GM18498 (cell line): ENCODE results near the gene GNG14.
"Not testable (repeated sequence)": the region's sequence is repeated elsewhere in the genome, so short reads cannot be mapped to it uniquely, and the experiment has no call there.

Source experiments
- ATAC-seq: cut with Tn5 transposase; IDR thresholded peaks from one replicate; pipeline ENCODE4 v1.9.1; 2021; ENCODE audit warnings: mild to moderate bottlenecking, moderate library complexity; ENCODE audit not compliant: unreplicated experiment

GNG14 gene

DNA sequence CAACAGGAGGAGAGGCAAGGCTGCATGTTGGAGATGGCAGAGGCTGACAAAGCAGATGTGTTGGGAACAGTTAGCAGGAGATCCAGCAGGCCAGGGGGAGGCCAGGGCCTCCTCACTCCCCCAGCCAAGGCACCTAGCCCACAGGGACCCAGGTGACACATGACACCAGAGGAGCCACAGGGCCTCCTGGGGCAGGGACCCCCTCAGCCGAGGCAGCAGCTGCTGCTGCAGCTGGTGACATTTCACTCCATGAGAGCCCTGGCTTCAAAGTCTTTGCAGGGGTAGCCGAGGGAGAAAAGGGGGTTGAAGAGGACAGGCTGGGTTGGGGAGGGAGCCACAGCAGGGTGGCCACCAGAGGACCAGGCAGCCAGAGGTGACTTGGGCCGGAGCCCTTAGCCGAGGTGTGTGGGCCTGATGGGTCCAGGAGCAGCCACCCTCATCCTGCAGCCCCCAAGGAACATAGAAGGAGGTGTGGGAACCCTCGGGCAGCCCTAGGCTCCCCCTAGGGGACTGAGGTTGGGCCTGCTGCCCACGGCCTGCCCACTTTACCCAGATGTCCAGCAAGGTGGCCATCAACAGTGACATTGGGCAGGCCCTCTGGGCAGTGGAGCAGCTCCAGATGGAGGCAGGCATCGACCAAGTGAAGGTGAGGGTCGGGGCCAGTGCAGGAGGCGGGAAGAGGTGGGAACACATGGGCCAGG, at the start of gene GNG14:
Gene GNG14 (plus strand): TSS at position 503 of the 701 bp plus-strand sequence. CDS start 51 bp downstream, at position 554.
- no peak for ATAC-seq

DNA sequence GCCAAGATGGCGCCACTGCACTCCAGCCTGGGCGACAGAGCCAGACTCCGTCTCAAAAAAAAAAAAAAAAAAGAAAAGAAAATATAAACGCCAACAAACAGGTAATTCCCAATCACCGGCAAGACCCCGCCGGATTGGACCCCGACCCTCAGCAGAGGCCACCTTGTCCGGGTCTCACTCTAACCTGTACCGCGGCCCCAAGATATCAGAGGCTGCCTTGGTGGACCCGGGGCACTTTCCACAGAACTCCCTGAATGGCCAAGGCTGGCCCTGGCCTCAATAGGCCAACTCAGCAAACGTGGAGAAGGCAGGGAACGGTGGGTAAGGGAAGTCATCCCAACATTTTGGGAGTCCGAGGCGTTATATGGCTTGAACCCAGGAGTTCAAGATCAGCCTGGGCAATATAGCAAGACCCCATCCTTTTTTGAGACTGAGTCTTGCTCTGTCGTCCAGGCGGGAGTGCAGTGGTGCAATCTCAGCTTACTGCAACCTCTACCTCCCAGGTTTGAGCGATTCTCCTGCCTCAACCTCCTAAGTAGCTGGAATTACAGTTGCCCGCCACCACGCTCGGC, 49.1 kb upstream of the GNG14 start:
- no peak for ATAC-seq

DNA sequence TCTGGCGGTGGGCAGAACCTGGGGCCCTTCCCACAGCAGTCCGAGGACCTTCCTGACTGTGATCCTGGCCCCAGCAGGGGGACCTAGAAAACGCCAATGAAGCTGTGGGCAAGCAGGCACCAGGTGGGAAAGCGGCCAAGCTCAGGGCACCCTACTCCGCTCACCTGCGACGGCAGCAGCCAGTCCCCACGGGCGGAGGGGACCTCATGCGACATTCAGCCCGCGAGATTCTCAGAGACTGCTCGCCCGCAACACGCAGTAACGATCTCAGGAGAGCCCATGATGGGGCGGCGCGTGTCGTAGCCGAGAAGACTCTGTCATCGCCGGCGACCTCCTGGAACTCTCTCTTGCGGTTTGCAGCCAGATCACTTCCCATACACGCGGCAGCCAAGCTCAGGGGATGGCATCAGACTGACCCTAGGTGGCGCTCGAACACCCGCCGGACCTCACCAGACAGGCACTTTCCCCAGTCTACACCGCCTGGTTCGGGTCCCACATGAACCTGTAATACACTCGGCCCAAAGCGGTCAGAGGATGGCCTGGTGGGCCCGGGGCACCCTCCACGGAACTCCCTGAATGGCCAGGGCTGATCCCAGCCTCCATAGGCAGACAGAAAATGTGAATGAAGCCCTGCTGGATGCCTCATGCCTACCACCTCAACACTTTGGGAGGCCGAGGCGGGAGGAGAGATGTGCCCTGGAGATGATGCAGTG, 47.7 kb upstream of the GNG14 start:
- ATAC-seq, result no peak

DNA sequence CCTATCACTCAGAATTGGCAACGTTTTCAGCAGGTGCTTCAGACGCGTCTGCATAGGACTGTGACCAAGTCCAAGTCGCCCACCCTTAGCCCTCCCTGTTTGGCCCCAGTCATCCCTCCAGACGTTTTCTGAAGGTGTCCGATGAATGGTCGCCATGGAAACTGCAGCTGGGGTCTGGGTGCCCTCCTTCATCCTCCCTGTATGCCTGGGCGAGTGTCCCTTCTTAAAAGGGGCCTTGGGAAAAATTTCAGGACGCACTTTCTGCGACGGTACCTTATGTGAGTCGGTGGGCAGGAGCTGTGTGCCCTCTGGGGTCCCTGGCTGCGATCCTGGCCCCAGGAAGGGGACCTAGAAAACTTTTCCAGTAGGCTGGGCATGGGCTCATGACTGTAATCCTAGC, 46.3 kb upstream of the GNG14 start:
- ATAC-seq, result no peak

DNA sequence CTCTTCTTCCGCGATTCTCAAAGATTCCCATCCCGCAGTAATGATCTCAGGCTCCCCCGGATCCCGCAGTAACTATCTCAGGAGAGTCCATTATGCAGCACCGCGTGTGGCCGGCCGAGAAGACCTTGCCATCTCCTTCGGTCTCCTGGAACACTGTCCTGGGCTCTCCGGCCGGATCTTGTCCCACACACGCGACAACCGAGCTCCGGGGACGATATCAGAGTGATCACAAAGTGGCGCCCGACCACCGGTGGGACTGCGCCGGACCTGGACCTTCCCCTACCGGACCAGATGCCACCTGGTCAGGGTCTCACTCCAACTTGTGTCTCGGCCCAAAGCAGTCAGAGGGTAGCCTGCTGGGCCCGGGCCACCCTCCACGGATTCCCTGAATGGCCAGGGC, 45.3 kb upstream of the GNG14 start:
- no peak for ATAC-seq

DNA sequence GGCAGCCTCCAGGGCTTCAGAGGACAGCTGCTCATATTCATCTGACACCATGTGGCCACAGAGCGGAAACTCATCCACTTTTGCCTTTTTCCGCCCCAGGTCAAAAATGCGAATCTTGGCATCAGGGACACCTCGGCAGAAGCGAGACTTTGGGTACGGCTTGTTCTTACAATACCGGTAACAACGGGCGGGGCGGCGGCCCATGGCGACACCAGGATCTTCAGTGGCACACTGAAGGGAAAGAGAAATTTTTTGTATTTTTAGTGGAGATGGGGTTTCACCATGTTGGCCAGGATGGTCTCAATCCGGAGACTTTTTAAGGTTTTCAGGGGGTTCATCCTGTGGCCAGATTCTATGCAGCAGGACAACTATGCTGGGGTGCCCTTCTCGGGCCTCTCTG, 44.1 kb upstream of the GNG14 start:
- not testable (repeated sequence) for ATAC-seq

DNA sequence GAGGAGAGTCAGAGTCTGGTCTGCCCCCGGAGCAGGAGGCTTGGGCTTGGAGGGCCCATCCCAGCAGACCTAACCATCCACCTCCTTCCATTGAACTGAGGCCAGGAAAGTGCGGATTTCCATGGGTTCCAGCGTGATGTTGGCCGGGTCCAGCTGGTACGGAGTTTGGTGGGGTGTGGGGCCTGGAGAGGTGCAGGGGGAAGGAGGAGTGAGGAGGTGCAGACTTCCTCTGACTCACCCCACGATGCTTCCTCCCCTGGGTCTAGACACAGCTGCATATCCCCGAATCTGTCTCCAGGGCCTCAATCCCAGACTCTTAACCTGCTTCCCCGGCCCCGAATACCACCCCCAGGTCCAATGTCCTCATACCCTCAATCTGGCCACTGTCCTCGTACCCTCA, 41.2 kb upstream of the GNG14 start:
- ATAC-seq, result no peak

DNA sequence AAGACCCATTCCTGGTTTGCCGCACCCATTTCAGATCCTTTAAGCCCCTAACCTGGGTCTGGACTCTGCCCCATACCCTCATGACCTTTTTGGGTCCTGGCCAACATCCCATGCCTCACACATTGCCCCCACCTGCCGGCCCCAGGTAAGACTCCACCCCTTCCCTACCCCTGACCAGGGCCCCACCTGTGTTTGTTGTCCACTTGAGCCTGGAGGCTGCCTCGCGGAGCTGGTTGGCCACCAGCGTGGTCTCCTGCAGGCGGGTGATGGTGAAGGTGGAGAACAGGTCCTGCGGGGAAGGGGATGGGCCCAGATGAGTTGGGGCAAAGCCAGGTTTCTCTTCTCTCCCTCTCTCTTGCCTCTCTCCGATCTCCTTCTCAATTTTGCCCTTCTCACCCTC, 40.8 kb upstream of the GNG14 start:
- ATAC-seq, result no peak

DNA sequence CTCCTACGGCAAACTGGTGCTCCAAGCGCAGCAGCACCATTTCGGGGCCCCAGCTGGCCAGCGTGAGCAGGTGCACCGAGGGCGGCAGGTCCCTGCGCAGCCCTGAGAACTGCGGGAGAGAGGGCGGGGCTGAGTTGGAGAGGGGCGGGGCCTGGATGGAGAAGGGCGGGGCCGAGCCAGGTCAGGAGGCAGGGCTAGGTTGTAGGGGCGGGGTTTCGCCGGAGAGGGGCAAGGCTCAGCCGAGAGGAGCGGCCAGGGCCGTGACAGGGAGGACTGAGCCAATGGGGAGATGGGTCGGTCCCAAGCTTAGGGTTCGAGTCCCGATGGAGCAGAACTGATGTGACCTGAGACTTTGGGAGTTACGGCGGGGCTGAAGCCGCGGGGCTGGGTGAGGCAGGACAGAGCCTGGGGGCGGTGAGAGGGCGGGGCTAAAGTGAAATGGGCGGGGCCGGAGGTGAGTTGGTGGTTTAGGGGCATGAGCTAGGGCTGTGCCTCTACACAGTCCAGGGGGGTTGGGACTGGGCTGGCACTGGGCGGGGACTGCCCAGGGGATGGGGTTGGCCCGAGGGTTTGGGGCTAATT, 40.2 kb upstream of the GNG14 start:
- no peak for ATAC-seq

DNA sequence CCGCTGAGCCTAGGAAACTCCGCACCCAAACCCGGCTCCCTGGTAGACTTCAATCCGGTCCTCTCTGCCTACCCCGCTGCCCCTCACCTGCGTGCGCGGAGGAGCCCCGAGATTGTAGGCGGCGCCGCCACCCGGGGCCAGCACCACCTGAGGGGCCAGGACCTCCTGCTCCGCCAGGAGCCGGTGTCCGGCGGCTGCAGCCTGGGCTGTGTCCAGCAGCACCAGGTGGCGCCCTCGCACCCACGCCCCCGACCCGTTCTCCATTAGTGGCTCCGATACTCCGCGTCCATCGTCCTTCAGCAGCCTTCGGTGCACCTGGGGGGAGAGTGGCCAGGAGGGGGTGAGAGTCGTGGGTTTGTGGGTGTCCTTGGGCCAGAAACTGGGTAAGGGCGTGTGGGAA, 39.7 kb upstream of the GNG14 start:
- ATAC-seq, result no peak

DNA sequence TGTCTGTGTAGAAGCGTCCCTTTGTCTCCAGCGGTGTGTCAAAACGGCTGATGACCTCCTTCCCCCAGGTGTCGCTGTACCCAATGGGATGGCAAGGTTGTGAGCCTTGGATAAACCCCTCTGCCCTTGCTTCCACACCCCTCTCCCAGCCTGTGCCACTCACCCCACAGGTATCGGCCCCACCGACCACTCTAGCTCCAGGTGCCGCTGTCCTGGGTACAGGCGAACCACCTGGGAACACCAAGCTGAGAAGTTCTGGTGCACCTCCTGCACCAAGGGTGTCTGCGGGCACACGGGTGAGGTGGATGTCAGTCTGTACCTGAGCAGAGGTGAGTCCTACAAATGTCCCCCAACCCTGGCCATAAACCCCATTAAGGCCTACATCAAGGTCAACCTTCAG, 37.9 kb upstream of the GNG14 start:
- no peak for ATAC-seq

DNA sequence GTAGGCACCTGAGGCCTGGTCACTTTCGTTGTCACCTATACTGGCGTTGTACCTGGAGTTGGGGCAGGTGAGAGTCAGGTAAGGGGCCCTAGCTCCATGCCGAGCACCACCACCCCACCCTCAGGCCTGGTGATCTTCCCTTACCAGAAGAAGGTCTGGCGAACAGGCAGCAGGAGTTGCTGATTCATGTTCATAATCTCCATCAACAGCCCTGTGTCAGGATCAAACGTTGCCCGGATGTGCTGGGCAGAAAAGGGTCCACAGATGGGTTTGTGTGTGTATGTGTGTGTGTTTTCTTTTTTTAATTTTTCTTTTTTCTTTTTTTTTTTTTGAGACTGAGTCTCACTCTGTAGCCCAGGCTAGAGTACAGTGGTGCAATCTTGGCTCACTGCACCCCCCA, 35.6 kb upstream of the GNG14 start:
- ATAC-seq, result no peak

DNA sequence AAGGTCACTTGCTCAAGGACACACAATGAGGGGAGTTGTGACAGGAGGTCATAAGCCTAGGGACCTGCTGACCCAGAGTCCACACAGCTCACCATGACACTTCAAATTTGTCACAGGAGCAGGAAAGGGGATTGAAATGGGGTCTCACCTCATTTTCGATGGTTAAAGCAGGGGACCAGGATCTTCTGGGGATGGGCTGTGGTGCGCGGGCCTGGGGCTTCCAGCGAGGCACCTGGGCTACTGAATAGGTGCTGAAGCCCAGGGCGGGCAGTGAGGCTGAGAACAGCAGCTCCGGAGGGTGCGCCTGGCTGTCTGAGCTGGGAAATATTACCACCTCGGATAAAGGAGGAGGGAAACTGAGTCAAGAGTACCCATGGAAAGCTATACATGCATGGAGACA, 32.3 kb upstream of the GNG14 start:
- no peak for ATAC-seq

DNA sequence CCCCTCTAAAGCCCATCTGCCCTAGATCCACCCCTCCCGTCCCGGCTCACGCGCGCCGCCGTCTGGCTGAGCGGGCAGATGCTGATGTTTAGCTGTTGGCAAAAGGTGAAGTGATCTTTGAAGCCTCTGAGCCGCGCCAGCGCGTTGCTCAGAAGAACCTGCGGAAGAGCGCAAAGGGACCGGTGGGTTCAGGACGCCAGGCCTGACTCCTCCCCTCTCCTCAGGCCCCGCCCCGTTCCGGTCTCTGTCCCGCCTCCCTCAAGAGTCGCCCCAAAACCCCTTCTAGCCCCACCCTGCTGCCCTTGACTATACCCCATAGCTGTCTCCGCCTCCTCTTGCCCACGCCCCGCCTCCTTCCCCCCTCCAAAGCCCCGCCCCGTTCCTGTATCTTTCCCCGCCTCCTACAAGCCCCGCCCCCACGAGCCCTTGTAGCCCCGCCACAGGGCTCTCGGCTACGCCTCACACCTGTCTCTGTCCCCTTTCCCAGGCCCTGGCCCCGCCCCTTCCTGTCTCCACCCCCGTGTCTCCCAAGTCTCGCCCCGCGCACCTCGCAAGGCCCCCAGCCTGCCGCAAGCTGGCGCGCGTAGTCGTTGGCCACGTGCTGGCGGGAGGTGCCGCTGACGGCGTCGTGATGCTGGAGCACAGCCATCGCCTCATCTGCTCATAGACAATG, 30.8 kb upstream of the GNG14 start:
- no peak for ATAC-seq

DNA sequence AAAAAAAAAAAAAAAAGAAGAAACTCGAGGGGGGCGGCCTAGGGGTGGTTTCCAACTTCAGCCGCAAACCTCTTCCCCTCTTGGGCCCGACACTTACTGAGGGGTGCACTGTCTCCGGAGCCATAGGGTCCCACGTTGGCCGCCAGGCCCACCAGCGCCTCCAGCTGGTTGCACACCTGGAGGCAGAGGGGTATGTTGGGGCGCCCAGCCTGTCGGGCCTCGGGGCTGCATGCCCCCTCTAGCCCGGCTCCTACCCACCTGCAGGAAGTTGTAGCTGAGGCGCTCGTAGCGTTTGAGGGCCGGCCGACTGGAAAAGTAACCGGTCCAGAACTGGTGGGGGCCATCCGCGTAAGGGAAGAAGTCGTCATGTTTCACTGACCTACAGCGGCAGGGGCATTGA, 29.8 kb upstream of the GNG14 start:
- no peak for ATAC-seq

DNA sequence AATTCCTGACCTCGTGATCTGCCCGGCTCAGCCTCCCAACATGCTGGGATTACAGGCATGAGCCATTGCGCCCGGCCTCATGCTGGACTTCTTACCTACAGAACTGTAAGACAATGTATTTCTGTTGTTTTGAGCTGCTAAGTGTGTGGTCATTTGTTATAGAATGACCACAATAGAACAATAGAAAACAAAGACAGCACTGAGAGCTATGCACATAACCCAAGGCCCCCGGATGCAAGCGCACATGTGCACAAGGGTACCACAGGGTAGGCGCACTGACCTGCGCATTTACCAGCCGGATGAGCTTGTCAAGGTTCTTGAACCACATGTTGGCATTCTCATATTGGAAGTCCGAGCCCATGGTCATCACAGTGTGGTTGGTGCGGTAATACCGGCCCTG, 26.8 kb upstream of the GNG14 start:
- no peak for ATAC-seq

DNA sequence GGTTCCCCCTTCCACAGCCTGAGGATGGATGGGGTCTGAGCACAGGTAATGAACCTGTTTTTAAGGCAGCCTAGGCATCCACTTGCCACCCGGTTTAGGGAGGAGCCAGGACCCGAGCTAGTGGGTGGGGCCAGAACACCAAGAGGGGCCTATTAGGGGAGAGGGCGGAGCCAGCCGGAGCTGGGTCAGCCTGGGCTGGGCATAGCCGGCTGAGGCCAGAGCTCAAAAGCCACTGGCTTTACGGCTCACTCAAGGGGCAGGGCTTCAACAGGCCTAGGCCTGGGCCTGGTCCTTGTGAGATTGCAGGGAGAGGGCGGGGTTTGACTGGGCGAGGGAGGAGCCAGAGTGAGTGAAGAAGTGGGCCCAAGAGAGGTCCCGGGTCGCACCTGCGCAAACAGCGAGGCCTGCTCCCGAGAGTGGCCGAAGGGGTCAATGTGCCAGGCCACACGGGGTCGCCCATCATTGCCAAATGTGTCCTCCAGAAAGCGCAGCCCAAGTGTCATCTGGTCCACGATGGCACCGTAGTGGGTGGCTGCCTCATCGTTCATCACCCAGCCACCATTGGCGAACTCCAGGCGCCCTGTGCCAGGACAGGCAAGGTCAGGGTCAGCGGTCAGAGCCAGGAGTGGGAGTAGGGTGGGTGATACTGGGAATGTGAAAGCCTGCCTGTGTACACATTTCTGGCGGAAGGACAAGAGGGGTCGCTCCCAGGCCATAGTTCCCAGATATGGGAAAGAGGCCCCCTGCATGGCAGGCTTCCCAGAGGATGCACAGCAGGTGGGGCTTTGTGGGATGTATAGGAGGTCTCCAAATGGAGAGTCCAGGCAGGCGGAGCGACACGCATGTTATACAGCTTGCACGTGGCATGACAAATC, 23.2 kb upstream of the GNG14 start:
- ATAC-seq, result no peak

DNA sequence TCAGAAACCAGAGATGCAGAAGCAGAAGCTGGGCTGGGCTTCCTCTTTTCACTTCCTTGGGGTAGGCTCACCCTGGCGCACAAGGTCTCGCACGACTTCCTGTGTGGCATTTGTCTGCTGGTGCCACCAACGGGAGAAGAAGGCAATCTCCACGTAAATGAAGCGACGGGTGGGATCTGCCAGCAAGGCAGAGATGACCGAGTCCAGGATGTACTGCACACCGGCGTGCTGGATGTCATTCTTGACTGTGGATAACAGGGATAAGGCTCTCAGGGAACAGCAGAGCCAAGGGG, 22.6 kb upstream of the GNG14 start:
- ATAC-seq, result peak; percentile 38

DNA sequence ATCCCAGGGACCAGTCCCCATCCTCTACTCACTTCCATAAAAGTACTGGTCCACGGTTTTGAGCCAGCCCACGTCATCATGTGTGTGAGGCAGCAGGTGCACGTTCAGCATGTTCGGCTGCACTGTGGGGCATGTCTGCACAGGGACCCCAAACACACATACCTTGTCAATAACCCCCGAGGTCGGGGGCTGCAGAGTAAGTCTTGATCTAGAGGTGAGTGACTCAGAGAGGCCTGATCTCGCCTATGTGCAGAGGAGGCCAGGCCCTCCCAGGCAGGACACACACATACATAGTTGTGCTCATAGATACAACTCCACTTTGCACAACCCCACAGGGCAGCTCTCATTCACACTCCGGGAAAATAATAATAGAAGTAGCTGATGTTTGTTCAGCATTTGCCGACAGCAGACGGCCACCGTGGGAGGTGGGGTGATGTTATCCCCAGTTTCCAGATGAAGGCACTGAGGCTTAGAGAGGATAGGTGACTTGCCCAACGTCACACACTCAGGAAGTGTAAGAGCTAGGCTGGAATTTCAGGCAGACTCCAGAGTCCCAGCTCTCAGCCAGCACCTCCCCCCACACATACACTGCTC, 22.0 kb upstream of the GNG14 start:
- ATAC-seq, result no peak
